Fibroblast of mammary gland (primary cell): ENCODE measurements around the gene IL15RA.

ENCODE experiments used
- DNase-seq: peaks from one replicate; pipeline ENCODE4 v3.0.0-alpha.2; 2010; ENCODE audit warnings: low read depth
- H3K4me3 ChIP-seq: 2 replicates; pipeline ENCODE4 v1.5.1; 2011; ENCODE audit warnings: low read depth, mild to moderate bottlenecking, low read length, moderate library complexity; ENCODE audit not compliant: control insufficient read depth
- TF ChIP-seq, protein P1 (sequence below): conservative IDR thresholded peaks from 2 replicates; pipeline ENCODE4 v1.5.1; 2011; ENCODE audit warnings: low read depth, low read length, inconsistent platforms; ENCODE audit not compliant: control insufficient read depth, insufficient read depth

The IL15RA gene

GRCh38 chr10:5905854-5906507 is 71.4 kb downstream of the IL15RA start:
- DNase-seq = no peak
- no peak overlapping the region for H3K4me3 ChIP-seq
- TF ChIP-seq, protein P1, sequence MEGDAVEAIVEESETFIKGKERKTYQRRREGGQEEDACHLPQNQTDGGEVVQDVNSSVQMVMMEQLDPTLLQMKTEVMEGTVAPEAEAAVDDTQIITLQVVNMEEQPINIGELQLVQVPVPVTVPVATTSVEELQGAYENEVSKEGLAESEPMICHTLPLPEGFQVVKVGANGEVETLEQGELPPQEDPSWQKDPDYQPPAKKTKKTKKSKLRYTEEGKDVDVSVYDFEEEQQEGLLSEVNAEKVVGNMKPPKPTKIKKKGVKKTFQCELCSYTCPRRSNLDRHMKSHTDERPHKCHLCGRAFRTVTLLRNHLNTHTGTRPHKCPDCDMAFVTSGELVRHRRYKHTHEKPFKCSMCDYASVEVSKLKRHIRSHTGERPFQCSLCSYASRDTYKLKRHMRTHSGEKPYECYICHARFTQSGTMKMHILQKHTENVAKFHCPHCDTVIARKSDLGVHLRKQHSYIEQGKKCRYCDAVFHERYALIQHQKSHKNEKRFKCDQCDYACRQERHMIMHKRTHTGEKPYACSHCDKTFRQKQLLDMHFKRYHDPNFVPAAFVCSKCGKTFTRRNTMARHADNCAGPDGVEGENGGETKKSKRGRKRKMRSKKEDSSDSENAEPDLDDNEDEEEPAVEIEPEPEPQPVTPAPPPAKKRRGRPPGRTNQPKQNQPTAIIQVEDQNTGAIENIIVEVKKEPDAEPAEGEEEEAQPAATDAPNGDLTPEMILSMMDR = no peak

DNA sequence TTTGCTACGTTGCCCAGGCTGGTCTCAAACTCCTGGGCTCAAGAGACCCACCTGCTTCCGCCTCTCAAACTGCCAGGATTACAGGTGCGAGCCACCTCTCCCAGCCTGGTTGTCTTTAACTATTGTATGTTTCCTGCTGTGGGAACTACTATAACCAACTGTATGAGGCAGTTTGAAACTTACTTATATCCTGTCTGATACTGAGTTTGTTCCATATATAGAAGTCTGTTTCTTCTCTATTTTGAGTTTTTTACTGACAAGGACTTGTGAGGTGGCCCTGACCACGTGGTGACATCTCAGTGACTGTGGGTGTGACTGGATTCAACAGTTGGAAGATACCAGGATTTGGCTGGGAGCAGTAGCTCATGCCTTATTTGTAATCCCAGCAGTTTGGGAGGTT is 73.1 kb downstream of the IL15RA start:
- no peak overlapping the region for H3K4me3 ChIP-seq
- DNase-seq = no peak
- TF ChIP-seq, protein P1 = no peak

GRCh38 chr10:5903563-5903962 is 73.8 kb downstream of the IL15RA start:
- H3K4me3 ChIP-seq = no peak overlapping the region
- no peak for DNase-seq
- TF ChIP-seq, protein P1 = no peak

GRCh38 chr10:5902511-5903274 is 74.7 kb downstream of the IL15RA start:
- no peak overlapping the region for H3K4me3 ChIP-seq
- TF ChIP-seq, protein P1 = no peak
- no peak for DNase-seq
